Stimulated activated CD8-positive, alpha-beta memory T cell treated with anti-CD3 and anti-CD28 coated beads, Interleukin-12 subunit alpha, Interleukin-12 subunit beta, amount 100 ng/mL, for 1 hour (primary cell): Measurements from ENCODE around the gene RALA.

Experiments
- DNase-seq: peaks from one replicate; pipeline ENCODE4 v3.0.0-alpha.2; 2020; ENCODE audit warnings: low read depth

RALA gene

DNA sequence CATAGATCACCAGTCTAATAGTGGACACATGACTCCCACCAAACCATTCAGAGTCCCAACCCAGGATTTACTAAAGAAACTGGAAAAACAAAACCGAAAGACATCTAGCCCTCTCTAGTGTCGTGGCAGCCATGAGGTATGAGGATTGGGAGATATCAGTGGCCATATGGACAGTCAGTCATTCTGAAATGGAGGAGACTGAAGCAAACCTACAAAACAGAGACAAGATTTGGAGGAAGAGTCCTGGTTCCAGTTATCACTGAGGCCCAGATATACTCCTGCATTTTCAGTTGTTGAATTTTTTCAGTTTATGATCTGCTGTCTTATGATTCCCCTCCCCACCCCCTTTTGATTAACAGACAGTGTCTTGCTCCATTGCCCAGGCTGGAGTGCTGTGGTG lies 9.1 kb upstream of the RALA start:
- DNase-seq = no peak

DNA sequence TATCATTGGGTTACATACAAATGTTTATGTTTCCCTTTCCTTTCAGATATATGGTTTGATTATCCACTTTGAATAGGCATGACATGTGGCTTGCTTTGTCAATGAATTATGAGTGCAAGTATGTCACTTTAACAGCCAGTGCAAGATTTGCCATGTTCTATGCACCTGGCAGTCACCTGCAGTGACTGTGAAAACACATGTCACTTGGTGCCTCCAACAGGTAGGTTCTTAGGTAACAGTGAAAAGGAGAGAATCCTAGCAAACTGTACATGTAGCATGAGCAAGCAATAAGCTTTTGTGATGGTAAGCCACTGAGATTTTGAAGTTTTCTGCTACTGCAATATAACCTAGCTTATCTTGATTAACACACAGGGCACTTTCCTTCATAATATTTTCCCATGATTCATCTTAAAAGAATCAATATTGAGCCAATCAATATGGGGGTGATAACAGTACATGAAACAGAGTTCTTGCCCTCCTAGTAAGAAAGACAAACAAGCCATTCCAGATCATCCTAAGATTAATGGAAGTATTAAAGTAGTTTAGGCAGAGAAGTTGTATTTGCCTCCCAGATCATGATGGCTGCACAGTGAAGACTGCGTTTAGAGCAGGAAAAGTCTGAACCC lies 7.9 kb upstream of the RALA start:
- no peak for DNase-seq

DNA sequence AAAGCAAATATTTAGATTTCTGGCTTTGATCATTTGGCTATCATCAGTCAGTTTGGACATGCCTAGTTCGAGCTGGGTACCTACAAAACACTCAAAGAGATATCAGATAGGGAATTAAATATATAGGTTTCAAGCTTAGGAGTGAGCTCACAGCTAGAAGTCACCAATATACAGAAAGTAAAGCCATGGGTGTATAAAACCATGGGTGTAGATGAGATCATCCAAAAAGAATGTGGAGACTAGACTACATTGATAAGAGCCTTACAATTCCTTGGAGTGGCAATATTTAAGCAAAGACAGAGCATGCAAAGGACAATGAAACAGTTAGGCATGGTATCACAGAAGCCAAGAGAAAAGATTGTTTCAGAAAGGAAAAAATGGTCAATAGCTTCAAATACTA lies 7.2 kb upstream of the RALA start:
- DNase-seq = no peak

DNA sequence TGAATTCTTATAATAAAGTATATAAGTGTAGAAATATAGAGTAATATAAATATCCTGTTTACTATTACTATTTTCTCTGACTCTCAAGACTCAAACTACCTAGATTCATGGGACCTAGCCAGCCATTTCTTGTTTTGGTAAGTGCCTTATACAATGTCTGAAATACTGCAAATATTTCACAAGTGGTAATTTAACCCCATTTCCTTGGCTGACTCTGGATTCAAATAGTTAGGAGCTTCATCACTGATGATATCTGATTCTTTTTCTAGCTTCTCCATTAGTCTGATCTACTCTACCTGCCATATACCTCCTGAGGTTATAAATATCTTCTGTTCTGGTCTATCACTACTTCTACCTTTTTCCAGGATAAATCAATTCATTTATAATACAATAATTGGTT lies 6.4 kb upstream of the RALA start:
- no peak for DNase-seq

DNA sequence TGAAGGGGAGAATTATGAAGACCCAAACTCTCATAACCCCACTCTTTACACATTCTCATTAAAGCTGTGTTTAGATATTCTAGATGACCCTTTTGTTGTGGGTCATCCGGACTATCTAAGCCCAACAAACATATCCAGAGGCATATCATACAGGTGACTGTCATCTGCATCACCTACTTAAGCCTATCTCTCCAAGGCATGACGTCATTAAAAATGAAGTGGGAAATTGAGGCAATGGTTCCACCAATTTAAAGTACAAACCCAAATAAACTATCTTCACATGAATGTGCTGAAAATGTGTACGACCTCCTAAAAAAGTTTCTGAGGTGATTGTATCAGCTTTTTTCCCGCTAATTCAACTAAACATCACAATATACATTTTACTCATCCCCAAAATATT lies 4.5 kb upstream of the RALA start:
- DNase-seq = no peak

DNA sequence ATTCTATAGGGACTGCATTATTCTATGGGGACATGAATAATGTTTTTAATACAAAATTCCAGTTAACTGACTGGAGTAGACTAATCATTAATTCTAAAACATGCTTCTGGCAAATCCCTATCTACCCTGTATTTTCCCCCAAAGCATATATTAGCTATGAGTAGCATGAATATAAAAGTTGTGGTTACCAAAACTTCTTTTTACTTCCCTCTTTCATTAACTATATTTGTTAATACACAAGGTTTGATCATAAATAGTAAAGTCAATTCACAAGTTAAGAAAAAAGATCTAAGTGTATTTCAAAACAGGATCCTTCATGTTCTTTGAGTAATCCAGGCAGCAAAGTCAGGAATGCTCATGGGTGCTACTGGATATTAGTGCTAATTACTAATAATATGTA lies 2.9 kb upstream of the RALA start:
- no peak for DNase-seq

DNA sequence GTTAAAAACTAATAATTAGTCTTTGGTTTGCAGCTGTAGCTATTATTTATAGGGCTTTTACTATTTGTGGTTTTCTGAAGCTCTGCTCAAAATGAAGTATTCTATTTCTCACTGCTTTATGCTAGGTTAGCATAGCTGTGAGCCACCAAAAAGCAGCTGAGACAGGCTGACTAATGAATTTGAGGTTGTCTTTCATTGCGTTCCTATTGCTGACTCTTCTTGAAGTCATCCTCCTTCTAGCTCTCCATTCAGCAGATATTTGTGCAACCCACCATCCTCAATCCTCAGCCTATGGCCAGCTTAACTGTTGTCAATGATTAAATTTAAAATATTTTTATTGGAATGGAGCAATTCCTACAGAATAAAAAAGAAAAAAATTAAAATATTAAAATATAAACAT lies 2.1 kb upstream of the RALA start:
- DNase-seq = no peak

DNA sequence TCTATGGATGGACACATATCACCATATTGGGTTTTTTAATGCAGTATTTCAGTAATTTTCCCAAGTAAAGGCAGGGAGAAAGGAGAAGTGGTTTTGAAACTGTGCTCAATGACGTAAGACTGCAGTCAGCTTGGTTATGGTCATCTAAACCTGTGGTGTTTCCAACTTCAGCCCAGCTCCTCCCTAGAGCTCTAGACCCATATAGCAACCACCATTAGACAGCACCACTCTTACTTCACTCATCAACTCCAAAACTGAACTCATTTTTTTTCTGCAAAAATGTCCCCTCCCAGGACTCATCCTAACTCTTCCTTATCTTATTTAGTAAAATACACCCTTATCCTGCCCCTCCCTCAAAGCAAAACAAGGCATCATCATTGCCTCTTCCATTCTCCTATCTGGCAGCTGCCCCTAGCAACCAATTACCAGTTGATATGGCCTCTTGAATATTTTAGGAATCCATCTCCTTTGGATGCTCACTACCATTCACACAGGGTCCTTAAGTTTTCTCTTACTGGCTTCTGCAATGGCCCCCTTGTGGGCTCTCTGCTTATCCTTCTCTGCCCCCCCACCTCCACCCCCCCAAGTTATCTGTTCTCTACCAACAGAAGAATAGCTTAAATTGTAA lies 1.5 kb upstream of the RALA start:
- no peak for DNase-seq

DNA sequence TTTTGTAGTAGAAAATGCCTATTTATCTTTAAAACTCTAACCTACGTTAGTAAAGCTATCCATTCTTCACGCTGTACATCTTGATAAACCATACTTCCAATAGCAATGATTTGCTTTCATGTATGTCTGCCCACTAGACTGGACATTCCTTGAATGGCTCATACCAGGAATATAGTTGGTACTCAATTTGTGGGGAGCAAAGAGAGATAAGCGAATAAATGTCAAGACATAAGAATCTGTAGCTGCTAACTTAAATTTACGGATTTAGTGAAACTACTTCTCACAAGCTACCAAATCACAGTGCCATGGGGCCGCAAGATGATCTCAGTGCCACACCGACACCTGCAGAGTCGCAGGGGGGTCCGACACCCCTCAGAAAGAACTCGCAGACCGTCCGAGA lies 763 bp upstream of the RALA start:
- DNase-seq = no peak

DNA sequence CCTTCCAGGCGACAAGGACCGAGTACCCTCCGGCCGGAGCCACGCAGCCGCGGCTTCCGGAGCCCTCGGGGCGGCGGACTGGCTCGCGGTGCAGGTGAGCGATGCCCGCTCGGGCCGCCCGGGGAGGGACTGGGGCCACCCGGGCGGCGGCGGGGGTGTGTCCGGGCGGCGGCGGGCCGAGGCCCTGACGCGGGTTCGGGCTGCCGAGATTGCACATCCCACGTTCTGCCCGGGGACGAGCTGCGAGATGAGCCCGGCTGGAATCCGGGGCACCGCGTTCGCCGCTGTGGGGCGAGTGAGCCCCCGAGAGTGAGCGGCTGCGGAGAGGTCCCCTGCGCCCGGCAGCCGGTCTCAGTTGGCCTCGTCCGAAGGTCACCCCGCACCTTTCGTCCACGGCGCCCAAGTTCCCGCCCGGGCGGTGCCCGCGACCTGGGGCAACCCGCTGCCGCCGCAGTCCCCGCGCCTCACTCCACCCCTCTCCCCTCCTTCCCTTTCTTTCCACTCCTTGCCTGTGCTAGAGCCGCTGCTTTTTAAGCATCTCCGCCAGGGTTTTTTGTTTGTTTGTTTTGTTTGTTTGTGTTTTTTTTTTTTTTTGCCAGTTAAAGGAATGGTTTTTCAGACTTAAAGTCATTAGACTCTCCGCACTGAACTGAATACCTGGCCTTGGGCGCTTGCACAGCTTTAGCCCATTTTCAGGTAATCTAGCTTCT lies 515 bp downstream of the RALA start:
- DNase-seq = no peak

DNA sequence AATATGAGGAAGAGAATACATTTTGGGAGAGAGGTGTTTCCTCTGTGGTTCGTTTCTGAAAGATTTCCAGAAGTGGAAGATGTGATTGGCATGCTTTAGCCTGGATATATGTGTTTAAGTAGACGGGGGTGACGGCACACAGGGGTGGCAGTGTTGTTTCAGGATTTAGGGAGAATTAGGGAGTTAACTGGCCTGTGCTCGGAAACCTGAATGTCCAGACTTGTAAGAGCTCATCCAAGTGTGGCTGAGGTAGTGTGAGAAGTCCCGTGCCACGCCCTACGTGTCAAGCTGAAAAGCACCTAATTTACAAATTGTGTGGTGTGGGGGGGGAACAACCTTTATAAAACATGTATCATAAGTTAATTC lies 1.1 kb downstream of the RALA start:
- DNase-seq = no peak

DNA sequence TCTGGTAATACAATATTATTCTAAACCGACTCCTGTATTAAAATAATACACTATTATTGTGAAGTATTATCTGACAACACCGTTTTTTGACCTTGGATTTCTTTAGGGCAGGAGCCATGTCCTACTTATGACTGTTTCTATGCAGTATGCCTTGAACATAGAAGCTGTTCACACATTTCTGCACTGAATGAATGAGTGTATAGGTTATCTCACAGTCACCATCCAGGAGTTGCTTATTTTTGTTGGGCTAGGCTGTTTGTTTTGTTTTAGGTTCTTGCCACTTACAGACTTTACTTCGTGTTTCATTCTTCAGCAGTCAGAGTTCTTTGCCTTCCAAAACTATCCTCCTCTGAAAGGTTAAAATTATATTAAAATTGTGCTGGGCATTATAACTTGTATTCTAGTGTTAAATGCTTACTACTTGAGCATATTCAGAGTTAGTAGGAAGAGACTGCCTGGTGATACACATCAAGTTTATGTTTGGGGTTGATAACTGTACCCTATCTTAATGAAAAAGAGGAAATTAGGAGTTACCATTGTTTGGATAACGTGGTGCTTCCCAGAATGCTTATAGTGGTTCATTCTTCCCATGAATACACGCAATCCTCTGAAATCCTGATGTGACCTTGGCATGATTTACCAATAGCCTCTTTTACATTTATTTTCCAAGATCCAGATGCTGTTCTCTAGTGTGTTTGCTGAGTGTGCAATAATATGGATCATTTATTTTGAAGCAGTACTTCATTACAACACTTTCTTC lies 1.7 kb downstream of the RALA start:
- no peak for DNase-seq

DNA sequence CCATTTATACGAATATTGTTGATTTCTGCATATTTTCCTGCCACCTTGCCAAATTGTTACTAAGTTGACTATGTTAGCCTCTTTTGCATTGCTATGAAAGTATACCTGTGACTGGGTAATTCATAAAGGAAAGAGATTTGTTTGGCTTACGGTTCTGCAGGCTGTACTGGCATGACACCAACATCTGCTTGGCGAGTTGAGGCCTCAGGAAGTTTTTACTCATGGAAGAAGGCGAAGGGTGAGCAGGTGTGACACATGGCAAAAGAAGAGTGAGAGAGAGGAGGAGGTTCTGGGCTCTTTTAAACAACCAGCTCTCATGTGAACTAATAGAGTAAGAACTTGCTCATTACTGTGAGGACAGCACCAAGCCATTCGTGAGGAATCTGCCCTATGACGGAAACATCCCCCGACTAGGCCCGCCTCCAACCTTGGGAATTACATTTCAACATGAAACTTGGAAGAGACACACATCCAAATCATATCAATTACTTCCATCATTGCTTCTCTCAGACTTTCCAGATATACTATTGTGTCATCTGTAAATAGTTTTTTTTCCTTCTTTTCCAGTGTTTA lies 8.4 kb downstream of the RALA start:
- DNase-seq = no peak

DNA sequence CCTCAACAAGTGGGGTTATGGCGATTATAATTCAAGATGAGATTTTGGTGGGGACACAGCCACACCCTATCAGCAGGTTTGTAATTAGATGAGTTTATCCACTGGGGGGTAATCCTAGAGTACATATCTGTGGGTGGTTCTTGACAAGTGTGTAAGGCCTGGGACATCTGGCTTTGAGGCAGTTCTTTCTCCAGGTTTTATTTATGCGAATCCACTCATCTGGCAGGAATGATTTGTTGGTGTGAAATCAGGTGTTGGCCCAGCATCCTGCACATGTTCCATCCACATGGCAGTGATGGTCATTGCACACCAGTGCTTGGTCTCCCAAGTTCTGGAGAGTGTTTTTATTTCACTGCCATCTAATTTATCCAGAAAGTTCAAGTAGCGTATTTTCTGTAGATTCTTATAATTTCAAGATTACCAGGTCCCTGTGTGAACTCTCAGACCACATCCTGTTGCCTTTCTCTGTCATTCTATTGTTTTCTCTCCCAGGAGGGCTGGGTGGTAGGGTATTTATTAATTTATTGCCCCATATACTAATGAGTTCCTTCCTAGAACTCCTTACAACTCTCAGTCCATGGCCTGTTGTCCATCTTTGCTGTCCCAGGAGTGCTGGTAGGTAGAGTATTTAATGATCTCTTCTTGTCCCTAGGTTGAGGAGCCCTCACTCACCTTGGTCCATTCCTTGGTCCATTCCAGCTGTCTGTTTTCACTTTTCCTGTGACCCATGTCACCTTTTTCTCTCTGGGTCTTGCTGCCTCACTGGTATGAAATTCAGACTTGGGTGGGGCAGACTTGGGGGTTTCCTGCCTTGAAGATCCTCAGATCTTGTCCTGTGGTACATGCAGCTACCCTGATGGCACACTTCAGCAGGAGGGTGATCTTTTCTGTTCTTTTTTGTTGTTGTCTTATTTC lies 10.4 kb downstream of the RALA start:
- peak; percentile 12 for DNase-seq

DNA sequence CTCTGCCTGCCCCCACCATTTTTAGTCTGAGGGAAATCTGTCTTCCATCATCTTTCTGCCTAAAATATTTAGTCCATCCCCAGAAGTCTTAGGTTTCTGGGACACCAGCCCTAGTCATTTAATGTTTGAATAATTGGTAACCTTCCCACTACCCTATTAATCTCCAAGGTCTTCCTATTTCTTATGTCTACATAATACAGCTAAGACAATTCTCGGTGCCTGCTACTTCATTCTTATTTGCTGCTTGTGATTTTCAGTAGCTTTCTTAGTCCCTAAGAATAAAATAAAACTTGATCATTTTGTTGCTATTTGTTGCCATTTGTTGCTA lies 11.1 kb downstream of the RALA start:
- no peak for DNase-seq

DNA sequence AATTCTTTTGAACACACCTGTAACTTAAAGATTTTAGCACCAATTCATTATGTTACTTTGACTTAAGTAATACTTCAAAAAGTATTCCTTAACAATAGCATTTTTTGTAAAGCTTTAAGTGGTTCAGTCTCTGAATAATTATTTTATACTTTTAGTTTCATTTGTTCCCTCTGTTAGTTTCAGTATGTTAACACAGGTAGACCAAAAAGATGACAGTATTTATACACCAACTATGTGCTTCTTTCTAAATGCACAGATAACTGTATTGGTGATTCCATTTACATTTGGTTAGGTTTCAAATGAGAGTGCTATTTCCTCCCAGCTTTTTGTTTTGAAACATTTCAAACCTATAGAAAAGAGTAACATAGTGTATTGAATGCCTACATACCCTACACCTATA lies 14.0 kb downstream of the RALA start:
- DNase-seq = no peak

DNA sequence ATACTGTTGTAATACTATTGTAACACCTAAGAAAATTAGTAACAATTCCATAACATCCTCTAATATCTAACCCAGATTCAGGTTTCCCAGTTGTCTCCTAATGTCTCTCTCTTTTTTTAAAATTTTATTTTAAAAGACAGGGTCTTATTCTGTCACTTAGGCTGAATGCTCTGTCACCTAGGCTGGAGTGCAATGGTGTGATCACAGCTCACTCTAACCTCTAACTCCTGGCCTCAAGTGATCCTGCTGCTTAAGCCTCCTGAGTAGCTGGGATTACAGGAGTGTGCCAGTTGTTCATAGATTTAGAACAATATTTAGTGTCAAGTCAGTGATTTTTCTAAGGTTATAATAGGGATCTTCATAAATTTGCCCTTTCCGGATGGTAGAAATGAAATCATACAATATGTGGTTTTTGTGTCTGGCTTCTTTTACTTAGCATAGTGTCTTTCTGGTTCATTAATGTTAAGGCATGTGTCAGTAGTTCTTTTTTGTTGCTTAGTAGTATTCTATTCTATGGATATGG lies 14.7 kb downstream of the RALA start:
- no peak for DNase-seq

DNA sequence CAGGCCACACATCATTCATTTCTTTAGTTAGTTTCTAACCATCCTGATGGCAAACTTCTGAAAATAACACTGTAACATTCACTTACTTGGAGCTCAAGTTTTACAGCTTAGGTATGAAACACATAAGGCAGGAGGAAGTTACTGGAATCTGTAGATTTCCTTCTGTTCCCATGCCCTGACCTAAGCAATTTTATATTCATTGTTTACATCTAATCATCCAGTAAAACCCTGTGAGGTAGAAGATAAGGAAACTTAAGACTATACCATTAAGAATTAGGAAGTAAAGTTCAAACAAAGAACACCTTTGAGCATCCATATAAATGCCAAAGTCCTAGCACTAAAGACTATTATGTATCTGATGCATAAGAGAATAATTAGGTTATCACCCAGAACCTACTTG lies 19.5 kb downstream of the RALA start:
- DNase-seq = no peak

DNA sequence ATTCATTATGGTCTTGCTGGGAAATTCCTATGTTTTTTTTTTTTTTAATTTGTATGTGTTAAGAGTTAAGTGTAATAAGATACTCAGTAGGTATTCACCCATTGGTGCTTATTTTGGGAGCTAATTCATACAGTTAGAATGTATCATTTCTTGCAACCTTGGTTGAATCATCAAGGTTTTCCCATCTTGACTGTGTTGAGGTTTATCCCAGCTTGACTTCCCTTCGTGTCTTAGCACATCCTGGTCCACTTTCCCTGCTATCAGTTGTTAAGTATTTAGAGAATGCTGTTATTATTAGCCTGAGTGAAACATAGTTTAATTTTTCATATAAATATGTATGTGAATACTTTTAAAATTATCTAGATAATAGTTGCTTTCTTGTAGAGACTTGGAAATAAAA lies 20.8 kb downstream of the RALA start:
- DNase-seq = no peak

DNA sequence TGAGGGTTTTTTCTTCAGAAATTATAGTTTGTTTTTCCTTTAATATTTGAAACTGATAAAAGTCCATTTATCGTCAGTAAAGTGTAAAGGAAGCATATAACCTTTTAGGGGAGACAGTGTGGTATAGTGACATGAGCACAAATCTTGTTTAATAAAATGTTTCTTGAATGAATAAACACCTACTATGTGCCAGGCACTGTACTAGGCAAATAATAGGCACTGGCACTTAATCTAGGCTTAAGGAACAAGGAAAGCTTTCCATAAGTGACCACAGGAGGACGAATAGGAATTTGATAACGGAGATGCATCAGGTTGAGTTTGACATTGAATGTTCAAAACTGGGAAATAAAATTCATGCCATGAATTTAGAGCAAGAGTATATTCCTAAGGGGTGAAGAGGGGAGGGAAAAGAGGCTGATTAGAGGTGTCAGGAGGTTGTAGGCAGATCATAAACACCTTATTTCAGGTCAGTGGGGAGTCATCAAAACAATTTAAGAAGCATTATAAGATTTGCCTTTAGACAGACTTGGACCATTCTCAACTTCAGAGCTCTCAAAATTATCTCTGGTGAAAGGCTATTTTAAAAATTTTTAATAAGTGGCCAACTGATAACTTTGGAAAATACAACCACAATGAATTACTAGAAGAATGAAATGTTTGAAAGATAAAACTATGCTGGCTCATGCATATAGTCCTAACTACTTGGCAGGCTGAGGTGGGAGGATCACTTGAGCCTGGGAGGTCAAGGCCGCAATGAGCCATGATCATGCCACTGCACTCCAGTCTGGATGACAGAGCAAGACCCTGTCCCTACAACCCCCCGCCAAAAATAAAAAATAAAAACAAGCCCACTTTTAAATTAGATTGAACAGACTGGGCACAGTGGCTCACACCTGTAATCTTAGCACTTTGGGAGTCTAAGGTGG lies 22.4 kb downstream of the RALA start:
- DNase-seq = no peak
